Heart left ventricle (tissue), 13 donors: ENCODE results near the gene MUC3A.

Experiments used
- CTCF ChIP-seq, 12 donors: fragments of 200-600 bp; sonication (generic) in 4 of 12; IDR thresholded peaks; one replicate each; pipeline versions ENCODE4 v1.5.0 to v1.8.0; 2018 to 2022; ENCODE audit warnings: antibody characterized with exemption in 12 of 12, mild to moderate bottlenecking in 5 of 12
- POLR2A ChIP-seq, 2 donors: fragments of 450-650 bp; IDR thresholded peaks; one replicate each; pipeline ENCODE4 v1.6.1; 2017; ENCODE audit warnings: antibody characterized with exemption in 2 of 2, mild to moderate bottlenecking in 2 of 2, moderate library complexity in 2 of 2
- donor health status: ischemic (EF 13 %, LVEDD 7.1; RV severe dilation, severe dysfunction).
- donor health status: DM: no; HTN: yes; CAD: no.
- donor health status: DM: no; HTN: no; CAD: no.
- donor health status: ischemic (EF 25% LVEDD 6.9; RV normal size, moderate dysfunction).
- donor health status: ischemic (EF 25% LVEDD 5.7; RV mildly dilated, moderate dysfunction).
- donor health status: ischemic (EF 35%, LVEDD 5.7; RV mildly dilated, moderate dysfunction).
- donor health status: nonischemic (EF 11% LVEDD 7.7; RV severe dilation, severe dysfunction).
- donor health status: DM: yes; HTN: yes; CAD: no.
- donor health status: PGD.
- donor health status: ischemic (EF 29% LVEDD 5.4; RV normal size, mild dysfunction).
- donor health status: nonischemic (EF 23%, LVEDD 6.1; RV moderate dilation, normal function).

GRCh38 chr7:100964630-100965029 is 15.3 kb downstream of the MUC3A start:
- TF ChIP-seq CTCF (IDR thresholded peaks at IDR 0.05) (no peak), POLR2A (IDR thresholded peaks at IDR 0.05) (no peak)
